Upper lobe of right lung (tissue), 1 donor: ENCODE measurements around the gene RPH3AL. TPM values are rescaled to one million over a fixed set of nuclear protein-coding genes. Genes with fewer than 3 reads are reported as not detected.

Experiments used
- ATAC-seq: fragments of 200-7000 bp; cut with Tn5 transposase; one replicate; pipeline ENCODE4 v1.9.1; 2020; ENCODE audit warnings: mild to moderate bottlenecking, moderate library complexity
- DNase-seq: peaks from one replicate; pipeline ENCODE4 v3.0.0-alpha.2; 2020
- H3K27ac ChIP-seq: fragments of 200-600 bp; one replicate; pipeline ENCODE4 v1.8.0; 2022
- H3K27me3 ChIP-seq: fragments of 200-600 bp; one replicate; pipeline ENCODE4 v1.8.0; 2022; ENCODE audit warnings: mild to moderate bottlenecking
- H3K36me3 ChIP-seq: fragments of 200-600 bp; one replicate; pipeline ENCODE4 v1.8.0; 2022
- H3K4me1 ChIP-seq: fragments of 200-600 bp; one replicate; pipeline ENCODE4 v1.8.0; 2022
- H3K4me3 ChIP-seq: fragments of 200-600 bp; one replicate; pipeline ENCODE4 v1.8.0; 2022; ENCODE audit warnings: mild to moderate bottlenecking
- H3K9me3 ChIP-seq: fragments of 200-600 bp; one replicate; pipeline ENCODE4 v1.8.0; 2022
- intact Hi-C: fragments of 100-400 bp; cut with DNase I; formaldehyde crosslinking; loops from one replicate; pipeline ENCODE4 v1.11.0; 2022
- total RNA-seq: library from RNA; stranded (reverse); fragmentation: NEBNext Ultra II Directional; extraction: Animal tissue kit (Norgen Biotek cat#: 25700); gene quantifications from one replicate; pipeline ENCODE4 v1.2.1, GENCODE V29; 2021
- TF ChIP-seq, protein P1 (sequence below): fragments of 200-600 bp; IDR thresholded peaks from one replicate; pipeline ENCODE4 v1.8.0; 2022; ENCODE audit warnings: antibody characterized with exemption
- donor health status: DM: no; HTN: yes; CAD: no; lungs with severe emphysema.

Gene RPH3AL
- total RNA-seq, 1 donor from 2014 or later, result 33.3 TPM

DNA sequence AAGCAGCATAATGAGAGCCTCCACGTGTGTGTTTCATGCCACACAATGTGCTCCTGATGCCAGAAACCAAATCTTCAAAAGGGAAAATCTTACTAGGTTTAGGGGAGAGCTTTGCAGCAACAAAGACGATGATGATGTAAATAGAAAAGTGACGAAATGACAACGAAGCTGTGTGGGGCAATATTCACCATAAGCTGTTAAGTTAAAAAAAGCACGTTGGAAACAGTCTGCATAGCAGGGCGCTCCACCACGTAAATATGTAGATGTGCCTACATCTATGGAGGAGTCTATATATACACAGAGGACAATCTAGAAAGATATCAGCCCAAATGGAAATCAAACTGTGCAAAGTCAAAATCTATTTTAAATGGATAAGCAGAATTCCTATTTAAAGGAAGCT is 61.0 kb downstream of the RPH3AL start:
- Histone ChIP-seq H3K27ac (no peak overlapping the region), H3K9me3 (no peaks in the 10 kb centered on the region), H3K36me3 (no peaks in the 10 kb centered on the region), H3K4me3 (no peak overlapping the region), H3K4me1 (no peaks in the 10 kb centered on the region), H3K27me3 (no peaks in the 10 kb centered on the region)
- ATAC-seq (no peak), DNase-seq (no peak)
- TF ChIP-seq, protein P1, sequence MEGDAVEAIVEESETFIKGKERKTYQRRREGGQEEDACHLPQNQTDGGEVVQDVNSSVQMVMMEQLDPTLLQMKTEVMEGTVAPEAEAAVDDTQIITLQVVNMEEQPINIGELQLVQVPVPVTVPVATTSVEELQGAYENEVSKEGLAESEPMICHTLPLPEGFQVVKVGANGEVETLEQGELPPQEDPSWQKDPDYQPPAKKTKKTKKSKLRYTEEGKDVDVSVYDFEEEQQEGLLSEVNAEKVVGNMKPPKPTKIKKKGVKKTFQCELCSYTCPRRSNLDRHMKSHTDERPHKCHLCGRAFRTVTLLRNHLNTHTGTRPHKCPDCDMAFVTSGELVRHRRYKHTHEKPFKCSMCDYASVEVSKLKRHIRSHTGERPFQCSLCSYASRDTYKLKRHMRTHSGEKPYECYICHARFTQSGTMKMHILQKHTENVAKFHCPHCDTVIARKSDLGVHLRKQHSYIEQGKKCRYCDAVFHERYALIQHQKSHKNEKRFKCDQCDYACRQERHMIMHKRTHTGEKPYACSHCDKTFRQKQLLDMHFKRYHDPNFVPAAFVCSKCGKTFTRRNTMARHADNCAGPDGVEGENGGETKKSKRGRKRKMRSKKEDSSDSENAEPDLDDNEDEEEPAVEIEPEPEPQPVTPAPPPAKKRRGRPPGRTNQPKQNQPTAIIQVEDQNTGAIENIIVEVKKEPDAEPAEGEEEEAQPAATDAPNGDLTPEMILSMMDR, result no peak
- intact Hi-C loops, result no loop called here

DNA sequence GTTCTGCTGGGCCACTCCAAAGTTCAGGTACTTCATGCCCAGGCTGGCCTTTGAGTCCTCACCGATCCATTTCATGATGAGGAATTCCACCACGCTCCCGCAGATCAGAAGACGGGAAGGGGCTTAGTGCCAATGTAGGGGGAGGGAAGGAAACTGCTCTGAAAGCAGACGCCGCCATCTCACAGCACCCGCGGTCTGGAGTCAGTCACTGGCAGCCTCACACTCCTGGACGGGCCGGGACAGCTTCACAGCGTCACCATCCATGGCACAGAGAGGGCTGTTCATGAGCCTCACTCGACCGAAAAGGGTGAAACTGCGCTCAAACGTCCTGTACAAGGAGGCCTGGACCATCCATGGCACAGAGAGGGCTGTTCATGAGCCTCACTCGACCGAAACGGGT is 62.0 kb downstream of the RPH3AL start:
- no peaks in the 10 kb centered on the region for H3K27me3 ChIP-seq
- H3K36me3 ChIP-seq, result no peaks in the 10 kb centered on the region
- no peaks in the 10 kb centered on the region for H3K4me1 ChIP-seq
- TF ChIP-seq, protein P1, result no peak
- intact Hi-C loops, result no loop called here
- no peak overlapping the region for H3K4me3 ChIP-seq
- no peaks in the 10 kb centered on the region for H3K9me3 ChIP-seq
- peak; percentile 27 for DNase-seq
- H3K27ac ChIP-seq, result no peak overlapping the region
- ATAC-seq, result no peak

DNA sequence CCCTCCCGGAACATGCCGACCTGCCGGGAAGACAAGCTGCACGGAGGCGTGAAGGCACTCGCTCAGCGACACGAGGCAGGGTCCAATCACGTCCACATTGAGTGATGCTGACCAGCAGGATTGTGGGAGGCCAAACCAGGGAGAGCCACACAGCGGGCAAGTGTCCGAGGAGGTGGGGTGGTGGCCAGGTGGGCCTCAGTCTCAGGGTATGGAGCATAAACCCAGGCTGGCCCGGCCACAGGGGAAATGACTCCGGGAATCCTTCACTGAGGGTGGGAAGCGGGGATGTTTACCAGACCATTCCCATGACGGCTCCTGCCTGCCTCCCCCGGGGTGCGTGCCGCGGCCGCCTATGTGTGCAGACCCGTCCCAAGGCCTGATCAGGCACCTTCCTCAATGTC is 62.5 kb downstream of the RPH3AL start:
- ATAC-seq, result no peak
- H3K27me3 ChIP-seq, result no peaks in the 10 kb centered on the region
- peak; percentile 46 for DNase-seq
- no peak overlapping the region for H3K4me3 ChIP-seq
- intact Hi-C loops, result no loop called here
- TF ChIP-seq, protein P1, result no peak
- H3K4me1 ChIP-seq, result no peaks in the 10 kb centered on the region
- H3K9me3 ChIP-seq, result no peaks in the 10 kb centered on the region
- H3K27ac ChIP-seq, result no peak overlapping the region
- H3K36me3 ChIP-seq, result no peaks in the 10 kb centered on the region

DNA sequence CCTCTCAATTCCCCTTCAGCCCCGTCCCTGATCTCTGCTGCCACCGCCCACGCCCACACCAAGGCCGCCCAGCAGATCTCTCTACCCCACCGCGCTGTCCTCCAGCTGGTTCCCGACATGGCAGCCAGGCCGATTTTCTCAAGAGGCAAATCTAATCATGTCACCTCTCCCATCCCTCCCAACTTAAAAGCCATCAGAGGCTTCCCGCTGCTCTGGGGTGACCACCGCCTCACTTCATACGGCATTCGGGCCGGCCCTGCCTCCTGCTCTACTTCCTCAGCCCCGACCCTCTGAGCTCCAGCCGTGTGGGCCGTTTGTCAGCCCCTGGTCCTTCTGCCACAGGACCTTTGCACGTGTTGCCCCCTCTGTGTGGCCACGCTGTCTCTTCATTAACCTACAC is 63.2 kb downstream of the RPH3AL start:
- TF ChIP-seq, protein P1, result no peak
- ATAC-seq (no peak), DNase-seq (peak; percentile 40)
- intact Hi-C loops, result no loop called here
- no peak overlapping the region for H3K27ac ChIP-seq
- no peaks in the 10 kb centered on the region for H3K27me3 ChIP-seq
- no peaks in the 10 kb centered on the region for H3K4me1 ChIP-seq
- H3K9me3 ChIP-seq, result no peaks in the 10 kb centered on the region
- no peak overlapping the region for H3K4me3 ChIP-seq
- H3K36me3 ChIP-seq, result no peaks in the 10 kb centered on the region

DNA sequence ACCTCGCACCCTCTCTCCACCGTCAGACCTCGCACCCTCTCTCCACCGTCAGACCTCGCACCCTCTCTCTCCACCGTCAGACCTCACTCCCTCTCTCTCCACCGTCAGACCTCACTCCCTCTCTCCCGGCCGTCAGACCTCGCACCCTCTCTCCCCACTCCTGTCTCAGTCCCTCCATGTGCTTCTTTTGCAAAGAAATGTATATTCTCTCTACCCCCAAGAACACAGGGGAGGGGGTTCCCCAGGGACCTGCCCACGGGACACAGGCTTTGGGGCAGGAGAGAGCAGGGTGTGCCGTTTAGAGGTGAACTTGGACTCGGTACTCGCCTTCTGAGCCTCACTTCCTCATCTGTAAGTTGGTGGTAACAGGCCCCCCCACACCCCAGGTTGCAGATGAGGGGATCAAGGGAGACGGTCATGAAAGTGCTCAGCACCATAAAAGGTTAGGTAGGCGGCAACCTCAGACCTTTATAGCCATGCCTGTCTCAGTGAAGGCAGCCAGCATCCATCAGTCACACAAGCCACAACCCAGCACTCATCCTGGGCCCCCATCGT is 63.7 kb downstream of the RPH3AL start:
- ATAC-seq (no peak), DNase-seq (peak; percentile 27)
- Histone ChIP-seq H3K4me1 (no peaks in the 10 kb centered on the region), H3K27ac (no peak overlapping the region), H3K27me3 (no peaks in the 10 kb centered on the region), H3K4me3 (no peak overlapping the region), H3K36me3 (no peaks in the 10 kb centered on the region), H3K9me3 (no peaks in the 10 kb centered on the region)
- TF ChIP-seq, protein P1, result no peak
- intact Hi-C loops, result no loop called here

DNA sequence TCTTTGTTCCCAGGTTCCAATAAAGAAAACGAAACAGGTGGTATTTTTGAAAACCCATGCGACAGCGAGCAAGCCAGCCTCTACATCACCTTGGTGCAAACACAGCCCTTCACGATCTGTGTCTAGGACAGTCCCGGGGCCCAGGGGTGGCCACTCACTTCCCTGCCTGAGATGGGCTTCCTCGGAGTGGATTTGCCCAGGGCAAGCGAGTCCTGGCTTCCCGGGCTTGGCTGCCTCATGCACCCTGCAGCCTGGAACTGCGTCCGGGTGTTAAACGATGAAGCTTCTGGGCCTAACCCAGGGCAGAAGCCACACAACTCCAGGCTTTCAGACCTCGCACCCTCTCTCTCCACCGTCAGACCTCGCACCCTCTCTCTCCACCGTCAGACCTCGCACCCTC is 66.0 kb downstream of the RPH3AL start:
- Histone ChIP-seq H3K36me3 (no peaks in the 10 kb centered on the region), H3K4me1 (no peaks in the 10 kb centered on the region), H3K27ac (no peak overlapping the region), H3K27me3 (no peaks in the 10 kb centered on the region), H3K9me3 (no peaks in the 10 kb centered on the region), H3K4me3 (no peak overlapping the region)
- DNase-seq (peak; percentile 30), ATAC-seq (no peak)
- TF ChIP-seq, protein P1, result no peak
- intact Hi-C loops, result no loop called here
